RWPE2 (cell line): ENCODE measurements around the gene NCOA3.

Experiments used
- ATAC-seq: fragments of 200-7000 bp; cut with Tn5 transposase; 3 replicates; pipeline ENCODE4 v1.9.1; 2021; ENCODE audit warnings: low read depth
- DNase-seq: peaks from one replicate; pipeline ENCODE4 v3.0.0-alpha.2; 2020; ENCODE audit warnings: low spot score
- H3K27ac ChIP-seq: fragments of 450-650 bp; 2 replicates; pipeline ENCODE4 v1.5.1; 2017; ENCODE audit warnings: mild to moderate bottlenecking; ENCODE audit not compliant: poor library complexity, severe bottlenecking
- H3K27me3 ChIP-seq: fragments of 250-450 bp; sonication (Bioruptor Pico); 2 replicates; pipeline ENCODE4 v1.5.1; 2021; ENCODE audit warnings: mild to moderate bottlenecking, moderate library complexity; ENCODE audit not compliant: insufficient read depth, poor library complexity, severe bottlenecking
- H3K36me3 ChIP-seq: fragments of 250-450 bp; sonication (Bioruptor Pico); 2 replicates; pipeline ENCODE4 v1.5.1; 2020; ENCODE audit warnings: low read depth, mild to moderate bottlenecking, moderate library complexity
- H3K4me1 ChIP-seq: fragments of 250-450 bp; sonication (Bioruptor Pico); 2 replicates; pipeline ENCODE4 v1.5.1; 2021; ENCODE audit warnings: mild to moderate bottlenecking, moderate library complexity; ENCODE audit not compliant: insufficient read depth, poor library complexity, severe bottlenecking
- H3K4me3 ChIP-seq: fragments of 250-450 bp; sonication (Bioruptor Pico); 2 replicates; pipeline ENCODE4 v1.5.1; 2021; ENCODE audit warnings: mild to moderate bottlenecking, moderate library complexity; ENCODE audit not compliant: severe bottlenecking
- H3K9me3 ChIP-seq: fragments of 250-450 bp; sonication (Bioruptor Pico); 2 replicates; pipeline ENCODE4 v1.5.1; 2021; ENCODE audit warnings: mild to moderate bottlenecking, moderate library complexity; ENCODE audit not compliant: severe bottlenecking
- CTCF ChIP-seq: fragments of 450-650 bp; IDR thresholded peaks from one replicate; pipeline ENCODE4 v1.5.1; 2017; ENCODE audit warnings: mild to moderate bottlenecking, moderate library complexity; ENCODE audit not compliant: poor library complexity, severe bottlenecking

The NCOA3 gene

GRCh38 chr20:47679462-47679861 lies 177.8 kb downstream of the NCOA3 start:
- no peaks in the 10 kb centered on the region for H3K4me1 ChIP-seq
- no peak for TF ChIP-seq CTCF
- H3K36me3 ChIP-seq = peaks cover 75% of the 10 kb centered on the region
- no peak overlapping the region for H3K27ac ChIP-seq
- no peak overlapping the region for H3K4me3 ChIP-seq
- no peaks in the 10 kb centered on the region for H3K27me3 ChIP-seq
- H3K9me3 ChIP-seq = no peaks in the 10 kb centered on the region
- DNase-seq (peak; percentile 75), ATAC-seq (no peak)

- H3K27me3 ChIP-seq = no peaks in the 10 kb centered on the region
- H3K9me3 ChIP-seq = no peaks in the 10 kb centered on the region
- peaks cover 77% of the 10 kb centered on the region for H3K36me3 ChIP-seq
- no peak overlapping the region for H3K27ac ChIP-seq
- H3K4me3 ChIP-seq = no peak overlapping the region
- H3K4me1 ChIP-seq = no peaks in the 10 kb centered on the region
- DNase-seq (no peak), ATAC-seq (no peak)
- TF ChIP-seq CTCF = no peak
Observed at GRCh38 chr20:47680804-47681529, 179.3 kb downstream of the NCOA3 start.

- ATAC-seq (no peak), DNase-seq (no peak)
- Histone ChIP-seq H3K27me3 (no peaks in the 10 kb centered on the region), H3K4me1 (no peaks in the 10 kb centered on the region), H3K27ac (no peak overlapping the region), H3K36me3 (peaks cover 75% of the 10 kb centered on the region), H3K9me3 (no peaks in the 10 kb centered on the region), H3K4me3 (no peak overlapping the region)
- no peak for TF ChIP-seq CTCF
Observed at GRCh38 chr20:47682028-47682783, 180.5 kb downstream of the NCOA3 start.

GRCh38 chr20:47682916-47683315 lies 181.2 kb downstream of the NCOA3 start:
- Histone ChIP-seq H3K27me3 (no peaks in the 10 kb centered on the region), H3K9me3 (no peaks in the 10 kb centered on the region), H3K4me1 (no peaks in the 10 kb centered on the region), H3K36me3 (peaks cover 73% of the 10 kb centered on the region), H3K4me3 (no peak overlapping the region), H3K27ac (no peak overlapping the region)
- no peak for ATAC-seq
- peak; percentile 87 for DNase-seq
- no peak for TF ChIP-seq CTCF
